Measurements from ENCODE around the gene SPRYD3.

SPRYD3 gene

DNA sequence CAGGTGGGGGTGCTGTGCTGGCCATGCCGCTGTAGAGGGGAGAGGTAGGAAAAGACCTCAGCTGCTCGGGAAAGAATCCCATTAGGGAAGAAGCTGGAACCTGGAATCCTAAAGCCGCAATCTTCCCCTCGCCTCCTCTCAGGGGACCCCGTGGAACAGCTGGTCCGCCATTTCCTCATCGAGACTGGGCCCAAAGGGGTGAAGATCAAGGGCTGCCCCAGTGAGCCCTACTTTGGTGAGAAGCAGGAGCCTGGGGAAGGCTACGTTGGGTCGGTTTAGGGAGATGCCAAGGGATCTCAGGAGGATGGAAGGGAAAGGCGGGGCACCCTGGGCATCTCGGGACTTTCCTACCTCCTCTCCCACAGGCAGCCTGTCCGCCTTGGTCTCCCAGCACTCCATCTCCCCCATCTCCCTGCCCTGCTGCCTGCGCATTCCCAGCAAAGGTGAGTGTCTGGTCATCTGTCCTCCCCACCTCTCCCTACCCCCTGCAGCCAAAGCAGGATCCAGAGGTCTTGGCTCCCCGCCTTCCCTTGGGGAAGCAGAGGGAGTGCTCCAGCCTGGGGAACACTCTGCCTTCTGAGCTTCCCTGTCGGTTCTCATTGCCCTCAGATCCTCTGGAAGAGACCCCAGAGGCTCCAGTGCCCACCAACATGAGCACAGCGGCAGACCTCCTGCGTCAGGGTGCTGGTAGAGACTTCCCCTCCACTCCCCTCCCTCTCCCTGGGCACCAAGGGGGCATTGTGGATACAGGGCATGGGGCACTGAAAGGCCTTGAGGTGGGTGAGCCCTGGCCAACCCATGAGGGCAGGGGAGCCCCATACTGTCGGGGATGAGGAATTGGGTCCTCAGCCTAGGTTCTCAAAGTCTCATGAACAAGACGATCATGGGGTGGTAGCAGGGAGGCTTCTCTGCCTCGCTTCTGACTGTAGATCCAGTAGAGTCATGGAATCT, 16.9 kb downstream of the SPRYD3 start:
- peak; percentile 18 for DNase-seq

DNA sequence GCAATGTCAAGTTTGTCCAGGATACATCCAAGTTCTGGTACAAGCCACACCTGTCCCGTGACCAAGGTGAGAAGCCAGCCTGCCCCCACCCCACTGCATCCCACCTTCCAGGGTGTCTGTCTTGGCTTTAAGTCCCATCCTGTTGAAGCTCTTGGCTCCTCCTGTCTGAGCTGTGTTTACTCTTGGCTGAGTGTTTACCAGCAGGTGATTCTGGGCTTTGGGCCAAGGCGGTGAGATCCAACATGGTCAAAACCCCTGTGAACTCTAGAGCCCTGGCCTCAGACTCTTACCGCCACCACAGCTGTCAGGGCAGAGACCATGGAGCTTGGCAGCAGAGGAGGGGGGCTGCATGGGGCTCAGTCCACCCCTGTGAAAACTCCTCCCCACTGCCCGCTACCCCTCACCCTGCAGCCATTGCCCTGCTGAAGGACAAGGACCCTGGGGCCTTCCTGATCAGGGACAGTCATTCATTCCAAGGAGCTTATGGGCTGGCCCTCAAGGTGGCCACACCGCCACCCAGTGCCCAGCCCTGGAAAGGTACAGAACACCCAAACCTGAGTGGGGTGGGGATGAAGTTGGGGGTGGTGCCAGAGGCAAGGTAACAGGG, 17.7 kb downstream of the SPRYD3 start:
- DNase-seq: peak; percentile 25

DNA sequence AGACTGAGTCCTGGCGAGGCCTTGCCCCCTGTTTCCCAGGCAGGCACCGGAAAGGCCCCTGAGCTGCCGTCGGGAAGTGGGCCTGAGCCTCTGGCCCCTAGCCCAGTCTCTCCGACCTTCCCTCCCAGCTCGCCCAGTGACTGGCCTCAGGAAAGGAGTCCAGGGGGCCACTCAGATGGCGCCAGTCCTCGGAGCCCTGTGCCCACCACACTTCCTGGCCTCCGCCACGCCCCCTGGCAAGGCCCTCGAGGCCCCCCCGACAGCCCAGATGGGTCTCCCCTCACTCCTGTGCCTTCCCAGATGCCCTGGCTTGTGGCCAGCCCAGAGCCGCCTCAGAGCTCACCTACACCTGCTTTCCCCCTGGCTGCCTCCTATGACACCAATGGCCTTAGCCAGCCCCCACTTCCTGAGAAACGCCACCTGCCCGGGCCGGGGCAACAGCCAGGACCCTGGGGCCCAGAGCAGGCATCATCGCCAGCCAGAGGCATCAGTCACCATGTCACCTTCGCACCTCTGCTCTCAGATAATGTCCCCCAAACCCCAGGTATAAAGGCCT, 18.4 kb downstream of the SPRYD3 start:
- DNase-seq: peak; percentile 19

DNA sequence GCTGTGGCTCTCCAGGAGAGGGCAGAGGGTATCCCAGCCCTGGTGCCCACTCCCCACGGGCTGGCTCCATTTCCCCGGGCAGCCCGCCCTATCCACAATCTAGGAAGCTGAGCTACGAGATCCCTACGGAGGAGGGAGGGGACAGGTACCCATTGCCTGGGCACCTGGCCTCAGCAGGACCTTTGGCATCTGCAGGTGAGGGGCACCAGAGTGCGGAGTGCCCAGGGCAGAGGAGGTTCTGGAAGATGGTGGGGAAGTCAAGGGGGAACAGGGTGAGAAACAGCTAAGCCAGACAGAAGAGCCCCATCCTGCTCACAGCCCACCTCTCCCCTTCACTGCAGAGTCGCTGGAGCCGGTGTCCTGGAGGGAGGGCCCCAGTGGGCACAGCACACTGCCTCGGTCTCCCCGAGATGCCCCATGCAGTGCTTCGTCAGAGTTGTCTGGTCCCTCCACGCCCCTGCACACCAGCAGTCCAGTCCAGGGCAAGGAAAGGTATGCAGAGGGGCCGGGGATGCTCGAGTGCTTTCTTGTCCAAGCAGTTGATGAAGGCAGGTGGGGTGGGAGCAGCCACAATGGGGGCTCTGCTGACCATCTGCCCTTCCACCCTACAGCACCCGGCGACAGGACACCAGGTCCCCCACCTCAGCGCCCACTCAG, 19.0 kb downstream of the SPRYD3 start:
- DNase-seq: peak; percentile 15

DNA sequence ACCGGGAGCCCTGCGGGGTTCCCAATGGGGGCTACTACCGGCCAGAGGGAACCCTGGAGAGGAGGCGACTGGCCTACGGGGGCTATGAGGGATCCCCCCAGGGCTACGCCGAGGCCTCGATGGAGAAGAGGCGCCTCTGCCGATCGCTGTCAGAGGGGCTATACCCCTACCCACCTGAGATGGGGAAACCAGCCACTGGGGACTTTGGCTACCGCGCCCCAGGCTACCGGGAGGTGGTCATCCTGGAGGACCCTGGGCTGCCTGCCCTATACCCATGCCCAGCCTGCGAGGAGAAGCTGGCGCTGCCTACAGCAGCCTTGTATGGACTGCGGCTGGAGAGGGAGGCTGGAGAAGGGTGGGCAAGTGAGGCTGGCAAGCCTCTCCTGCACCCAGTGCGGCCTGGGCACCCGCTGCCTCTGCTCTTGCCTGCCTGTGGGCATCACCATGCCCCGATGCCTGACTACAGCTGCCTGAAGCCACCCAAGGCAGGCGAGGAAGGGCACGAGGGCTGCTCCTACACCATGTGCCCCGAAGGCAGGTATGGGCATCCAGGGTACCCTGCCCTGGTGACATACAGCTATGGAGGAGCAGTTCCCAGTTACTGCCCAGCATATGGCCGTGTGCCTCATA, 19.6 kb downstream of the SPRYD3 start:
- no peak for DNase-seq

DNA sequence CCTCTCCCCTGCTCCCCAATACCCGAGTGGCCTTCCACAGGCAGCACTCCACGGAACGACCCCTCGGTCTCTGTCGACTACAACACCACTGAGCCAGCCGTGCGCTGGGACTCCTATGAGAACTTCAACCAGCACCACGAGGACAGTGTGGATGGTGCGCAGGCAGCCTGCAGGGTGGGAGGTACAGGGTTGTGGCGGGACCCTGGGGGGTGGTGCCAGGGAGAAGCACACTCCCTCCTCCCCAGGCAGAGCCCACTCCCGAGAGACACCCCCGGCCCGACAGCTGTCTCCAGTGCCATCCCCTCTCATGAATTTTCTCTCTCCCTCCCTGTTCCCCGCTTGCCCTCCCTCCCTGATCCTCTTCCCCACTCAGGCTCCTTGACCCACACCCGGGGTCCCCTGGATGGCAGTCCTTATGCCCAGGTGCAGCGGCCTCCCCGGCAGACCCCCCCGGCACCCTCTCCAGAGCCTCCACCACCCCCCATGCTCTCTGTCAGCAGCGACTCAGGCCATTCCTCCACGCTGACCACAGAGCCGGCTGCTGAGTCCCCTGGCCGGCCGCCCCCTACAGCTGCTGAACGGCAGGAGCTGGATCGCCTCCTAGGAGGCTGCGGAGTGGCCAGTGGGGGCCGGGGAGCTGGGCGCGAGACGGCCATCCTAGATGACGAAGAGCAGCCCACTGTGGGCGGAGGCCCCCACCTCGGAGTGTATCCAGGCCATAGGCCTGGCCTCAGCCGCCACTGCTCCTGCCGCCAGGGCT, 20.3 kb downstream of the SPRYD3 start:
- DNase-seq: no peak

DNA sequence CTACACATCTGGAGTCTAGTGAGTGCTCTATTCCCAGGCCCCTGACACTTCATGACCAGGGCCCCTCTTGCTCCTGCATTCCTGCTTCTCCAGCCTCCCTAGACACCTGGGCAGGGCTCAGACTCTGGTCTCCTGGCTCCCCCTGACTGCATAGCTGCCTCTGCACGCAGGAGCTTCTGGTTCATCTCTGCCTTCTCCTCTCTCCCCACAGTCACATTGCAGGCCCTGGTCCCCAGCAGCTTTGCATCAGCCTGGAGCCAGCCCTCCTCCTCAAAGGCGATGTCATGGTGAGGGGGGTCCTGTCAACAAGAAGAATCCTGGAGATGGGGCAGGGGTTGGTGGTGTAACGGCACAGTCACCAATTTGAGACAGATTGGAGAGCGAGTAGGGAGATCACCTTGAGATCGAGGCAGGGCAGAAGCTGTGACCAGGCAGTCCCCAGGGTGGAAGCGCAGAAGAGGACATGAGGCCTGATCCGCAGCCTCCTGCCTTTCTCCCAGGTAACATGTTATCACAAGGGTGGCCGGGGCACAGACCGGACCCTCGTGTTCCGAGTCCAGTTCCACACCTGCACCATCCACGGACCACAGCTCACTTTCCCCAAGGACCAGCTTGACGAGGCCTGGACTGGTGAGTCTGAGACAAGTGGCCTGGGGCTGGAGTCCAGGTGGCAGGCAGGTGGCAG, 21.2 kb downstream of the SPRYD3 start:
- DNase-seq: no peak

DNA sequence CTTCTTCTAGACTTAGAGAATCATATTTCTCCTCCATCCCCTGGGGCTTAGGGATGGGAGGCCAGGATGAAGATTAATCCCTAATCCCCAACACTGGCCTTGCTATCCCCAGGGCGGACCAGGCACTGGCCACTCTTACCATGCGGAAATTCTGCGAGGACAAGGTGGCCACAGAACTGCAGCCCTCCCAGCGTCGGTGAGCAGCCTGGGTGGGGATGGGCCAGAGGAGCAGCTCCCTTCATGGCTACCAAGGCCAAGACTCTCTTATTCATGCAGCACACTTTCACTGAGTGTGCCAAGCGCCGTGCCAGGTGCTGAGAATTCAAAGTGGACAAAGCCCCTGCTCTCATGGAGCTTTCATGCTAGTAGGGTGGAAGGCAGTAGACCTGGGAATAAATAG, 22.3 kb downstream of the SPRYD3 start:
- no peak for DNase-seq

DNA sequence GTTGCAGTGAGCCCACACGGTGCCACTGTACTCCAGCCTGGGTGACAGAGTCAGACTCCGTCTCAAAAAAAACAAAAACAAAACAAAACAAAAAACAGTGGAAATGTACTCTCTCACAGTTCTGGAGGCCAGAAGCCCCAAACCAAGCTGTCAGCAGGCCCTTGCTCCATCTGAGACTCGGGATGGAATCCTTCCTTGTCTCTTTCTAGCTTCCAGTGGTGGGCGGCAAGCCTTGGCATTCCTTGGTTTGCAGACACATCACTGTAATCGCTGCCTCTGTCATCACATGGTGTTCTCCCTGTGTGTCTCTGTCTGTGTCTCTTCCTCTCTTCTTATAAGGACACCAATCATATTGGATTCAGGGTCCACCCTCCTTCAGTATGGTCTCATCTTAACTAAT, 22.9 kb downstream of the SPRYD3 start:
- DNase-seq: peak; percentile 12

DNA sequence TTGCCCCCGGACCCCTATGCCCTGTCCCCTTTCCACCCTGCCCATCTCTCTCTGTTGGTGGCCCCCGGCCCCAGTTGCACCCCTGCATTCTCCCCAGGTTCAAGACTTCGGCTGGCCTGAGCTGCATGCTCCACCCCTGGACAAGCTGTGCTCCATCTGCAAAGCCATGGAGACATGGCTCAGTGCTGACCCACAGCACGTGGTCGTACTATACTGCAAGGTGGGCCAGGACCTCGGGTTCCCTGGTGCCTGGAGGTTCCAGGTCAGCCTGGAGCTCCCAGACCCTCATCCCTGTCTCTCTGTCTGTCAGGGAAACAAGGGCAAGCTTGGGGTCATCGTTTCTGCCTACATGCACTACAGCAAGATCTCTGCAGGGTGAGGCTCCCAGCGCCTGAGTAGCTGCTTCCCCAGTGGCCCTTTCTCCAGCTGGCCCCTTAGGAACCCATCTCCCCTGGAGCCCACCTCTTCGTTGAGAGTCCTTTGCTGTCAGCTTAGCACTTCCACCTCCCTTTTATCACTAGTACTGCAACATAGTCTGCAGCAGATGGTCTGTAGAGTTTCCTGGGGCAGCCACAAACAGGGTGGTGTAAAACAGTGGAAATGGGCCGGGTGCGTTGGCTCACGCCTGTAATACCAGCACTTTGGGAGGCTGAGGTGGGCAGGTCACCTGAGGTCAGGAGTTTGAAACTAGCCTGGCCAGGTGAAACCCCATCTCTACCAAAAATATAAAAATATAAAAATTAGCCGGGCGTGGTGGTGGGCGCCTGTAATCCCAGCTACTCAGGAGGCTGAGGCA, 23.5 kb downstream of the SPRYD3 start:
- DNase-seq: no peak

DNA sequence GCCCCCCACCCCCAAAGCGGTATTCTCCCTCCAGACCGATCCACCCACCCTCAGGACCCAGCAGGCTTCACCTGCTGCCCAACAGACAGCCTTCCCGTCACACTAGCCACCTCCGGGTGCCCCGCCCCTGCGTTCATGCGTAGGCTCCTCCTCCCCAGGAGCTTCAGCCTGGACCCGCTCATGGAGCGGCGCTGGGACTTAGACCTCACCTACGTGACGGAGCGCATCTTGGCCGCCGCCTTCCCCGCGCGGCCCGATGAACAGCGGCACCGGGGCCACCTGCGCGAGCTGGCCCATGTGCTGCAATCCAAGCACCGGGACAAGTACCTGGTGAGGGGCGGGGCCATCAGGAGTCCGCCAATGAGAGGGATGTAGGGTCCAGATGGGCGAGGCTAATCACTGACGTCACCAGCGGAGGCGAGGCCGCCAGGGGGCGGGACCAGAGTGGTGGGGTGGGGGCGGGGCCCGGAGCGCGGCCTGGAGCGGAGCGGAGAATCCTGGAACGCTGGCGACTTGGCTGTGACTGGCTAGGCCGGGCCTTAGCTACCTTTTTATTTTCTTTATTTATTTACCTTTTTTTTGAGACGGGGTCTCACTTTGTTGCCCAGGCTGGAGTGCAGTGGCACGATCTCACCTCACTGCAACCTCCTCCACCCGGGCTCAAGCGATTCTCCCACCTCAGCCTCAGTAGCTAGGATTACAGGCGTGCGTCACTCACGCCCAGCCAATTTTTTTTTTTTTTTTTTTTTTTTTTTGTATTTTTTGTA, 24.9 kb downstream of the SPRYD3 start:
- DNase-seq: peak; percentile 94

DNA sequence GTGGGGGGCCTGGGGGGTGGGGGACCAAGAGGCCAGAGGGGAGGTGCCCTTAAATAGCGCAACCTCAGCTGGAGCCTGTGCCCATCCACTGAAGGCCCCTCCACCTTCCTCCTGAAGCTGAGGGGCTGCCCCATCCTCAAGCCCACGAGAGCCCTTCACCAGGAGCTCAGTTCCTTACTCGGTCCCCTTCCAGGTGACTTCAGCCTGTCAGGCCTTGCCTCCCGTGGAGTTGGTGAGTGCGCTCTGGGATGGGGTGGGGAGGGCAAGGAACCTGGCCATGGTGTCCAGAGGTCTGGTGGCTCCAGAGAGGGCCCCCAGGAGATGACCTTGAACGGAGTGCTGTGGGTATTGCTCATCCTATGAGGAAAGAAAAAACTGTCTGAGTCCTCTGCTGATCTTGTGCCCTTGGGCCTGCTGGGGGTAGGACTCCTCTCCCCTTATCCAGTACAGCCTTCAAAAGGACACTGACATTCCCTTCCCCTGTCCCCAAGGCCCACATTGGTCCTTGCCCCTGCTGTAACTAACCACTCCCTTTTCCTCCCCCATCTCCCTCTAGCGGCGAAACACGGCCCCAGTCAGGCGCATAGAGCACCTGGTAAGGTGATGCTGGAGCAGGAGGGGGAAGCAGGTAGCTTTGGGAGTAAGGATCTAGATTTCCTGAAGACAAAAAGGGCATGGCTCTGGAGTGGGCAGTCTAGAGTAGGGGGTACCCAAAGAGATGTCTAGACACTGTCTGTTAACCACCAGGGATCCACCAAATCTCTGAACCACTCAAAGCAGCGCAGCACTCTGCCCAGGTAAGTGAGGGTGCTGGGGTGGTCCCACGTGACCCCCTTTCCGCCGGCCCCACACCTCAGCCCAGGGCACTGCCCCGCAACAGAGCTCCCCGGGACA, 25.7 kb downstream of the SPRYD3 start:
- DNase-seq: peak; percentile 69

DNA sequence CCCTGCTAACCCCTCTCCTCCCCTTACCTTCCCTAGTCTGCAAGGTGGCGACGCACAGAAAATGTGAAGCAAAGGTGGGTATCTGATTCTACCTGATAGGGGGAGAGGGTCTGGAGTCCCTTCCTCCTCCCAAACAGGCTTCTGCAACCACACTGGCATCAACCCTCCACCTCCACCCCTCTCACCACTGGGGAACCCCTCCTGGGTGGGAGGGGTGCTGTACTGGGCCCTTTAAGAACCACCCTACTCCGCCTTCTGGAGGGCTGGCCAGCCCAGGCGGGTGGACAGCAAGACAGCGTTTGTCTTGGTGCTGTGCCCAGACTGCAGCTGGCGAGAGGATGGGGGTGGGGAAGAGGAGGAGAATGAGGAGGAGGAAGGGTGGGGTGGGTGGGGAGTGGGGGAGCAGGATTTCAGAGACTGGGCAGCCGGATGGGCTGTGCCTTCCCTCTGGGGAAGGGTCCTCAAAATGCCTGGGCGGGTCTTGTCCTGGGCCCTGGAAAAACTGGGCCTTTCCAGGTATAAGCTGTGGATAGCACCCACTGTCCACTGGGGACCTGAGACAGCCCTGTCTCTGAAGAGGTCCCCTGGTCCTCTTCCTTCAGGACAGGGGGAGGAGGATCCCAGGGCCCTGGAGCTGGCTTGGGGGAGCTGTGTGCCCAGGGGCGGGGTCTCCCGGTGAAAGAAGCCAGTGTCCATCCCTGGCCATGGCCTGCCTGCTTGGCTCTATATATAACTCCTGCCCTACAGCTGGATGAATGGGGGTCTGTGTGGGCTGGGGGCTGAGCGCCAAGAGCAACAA, 26.6 kb downstream of the SPRYD3 start:
- no peak for DNase-seq

DNA sequence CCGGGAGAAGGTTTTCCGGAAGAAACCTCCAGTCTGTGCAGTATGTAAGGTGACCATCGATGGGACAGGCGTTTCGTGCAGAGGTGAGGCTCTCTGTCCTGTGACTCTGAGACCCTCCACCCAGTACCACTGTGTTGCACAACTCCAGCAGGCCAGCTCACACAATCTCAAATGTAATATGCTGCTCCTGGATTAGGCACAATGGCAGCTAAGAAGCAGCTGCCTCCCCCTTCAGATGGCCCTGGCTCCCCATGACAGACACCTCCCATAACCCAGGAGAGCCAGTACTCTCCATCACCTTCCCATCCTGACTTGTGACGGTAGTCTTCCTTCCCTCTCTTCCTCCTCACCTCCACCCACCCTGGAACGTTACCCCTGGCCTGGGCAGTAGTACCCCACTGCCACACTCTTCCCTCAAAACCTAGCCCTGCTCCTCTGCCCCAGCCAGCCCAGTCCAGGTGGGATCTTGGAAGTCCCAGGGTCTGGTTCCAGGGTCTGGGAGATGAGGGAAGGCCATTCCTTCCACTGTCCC, 27.2 kb downstream of the SPRYD3 start:
- no peak for DNase-seq

DNA sequence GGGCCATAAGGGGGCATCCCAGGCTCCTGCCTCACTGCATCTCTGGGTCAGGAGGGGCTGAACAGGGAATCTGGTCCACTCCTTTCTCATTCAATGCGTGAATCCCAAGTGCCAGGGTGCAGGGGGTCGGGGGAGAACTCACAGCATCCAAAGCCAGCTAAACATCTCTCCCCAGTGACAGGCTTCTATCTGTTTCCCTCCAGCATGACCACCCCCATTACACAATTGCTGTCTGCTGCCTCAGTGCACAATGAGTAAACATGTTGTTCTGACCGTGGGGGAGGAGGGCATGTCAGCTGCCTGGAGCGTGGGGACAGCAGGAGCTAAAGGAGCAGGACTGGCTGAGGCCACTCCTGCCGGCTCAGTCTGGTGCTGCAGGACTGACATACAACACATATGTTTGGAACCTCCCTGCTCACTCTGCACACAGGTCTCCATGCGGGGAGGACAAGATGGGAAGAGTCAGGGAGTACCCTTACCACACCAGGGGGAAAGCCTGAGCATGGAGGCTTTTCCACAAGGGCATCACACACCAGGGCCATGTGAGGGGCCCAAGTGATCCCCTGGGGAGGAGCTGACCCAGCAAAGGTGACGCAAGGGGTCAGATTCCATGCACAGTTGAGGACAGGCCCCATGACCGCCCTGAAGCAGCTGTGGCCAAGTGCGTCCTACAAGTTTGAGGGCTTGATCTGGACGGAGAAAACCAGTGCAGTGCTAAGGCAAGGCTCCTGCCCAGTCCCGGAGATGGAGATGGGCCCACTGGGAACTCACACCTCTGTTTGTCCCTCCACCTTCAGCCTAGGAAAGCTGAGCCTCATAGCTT, 27.9 kb downstream of the SPRYD3 start:
- DNase-seq: no peak

DNA sequence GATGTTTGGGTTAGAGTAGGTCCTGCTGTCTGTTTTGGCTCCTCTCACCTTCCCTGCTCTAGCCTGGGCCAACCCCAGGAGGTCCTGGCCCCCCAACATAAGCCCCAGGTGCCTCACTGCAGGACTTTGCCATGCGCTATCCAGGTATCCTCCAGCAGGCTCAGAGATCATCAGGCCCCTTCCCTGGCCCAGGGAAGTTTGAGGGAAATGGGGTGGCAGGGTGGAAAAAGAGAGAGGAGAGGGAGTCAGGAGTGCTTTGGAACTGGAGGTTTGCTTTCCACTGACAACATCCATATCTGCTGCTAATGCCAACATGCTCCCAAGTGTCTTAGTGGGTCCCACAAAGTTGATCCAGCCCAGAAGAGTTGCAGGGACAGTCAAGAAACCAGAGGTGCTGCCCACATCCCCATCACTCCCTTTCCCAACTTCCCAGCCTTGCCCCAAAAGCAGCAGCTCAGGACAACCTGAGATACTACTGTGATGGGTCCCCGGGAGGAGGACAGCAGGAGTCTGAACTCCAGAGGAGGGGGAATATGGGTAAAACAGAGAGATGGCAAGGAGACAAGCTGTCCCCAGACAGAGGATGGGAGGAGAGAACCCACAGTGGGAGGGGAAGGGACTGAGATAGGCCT, 28.6 kb downstream of the SPRYD3 start:
- DNase-seq: no peak

Measured in activated T-cell treated with anti-CD3 and anti-CD28 coated beads, Interleukin-2, amount 50 U/mL, for 1 hour (primary cell).